Lower lobe of right lung (tissue), 2 donors: ENCODE measurements around the gene CPNE2. TPM values are rescaled to one million over a fixed set of nuclear protein-coding genes. Genes with fewer than 3 reads are reported as not detected.

Experiments used
- ATAC-seq, 2 donors: fragments of 200-7000 bp; cut with Tn5 transposase; one replicate each; pipeline ENCODE4 v1.9.1; 2020 to 2022; ENCODE audit warnings: mild to moderate bottlenecking in 2 of 2, moderate library complexity in 2 of 2
- DNase-seq: peaks from one replicate; pipeline ENCODE4 v3.0.0-alpha.2; 2020
- H3K27ac ChIP-seq: fragments of 200-600 bp; one replicate; pipeline ENCODE4 v1.8.0; 2022
- H3K27me3 ChIP-seq: fragments of 200-600 bp; one replicate; pipeline ENCODE4 v1.8.0; 2022; ENCODE audit warnings: low read depth
- H3K36me3 ChIP-seq: fragments of 200-600 bp; one replicate; pipeline ENCODE4 v1.8.0; 2022; ENCODE audit warnings: mild to moderate bottlenecking
- H3K4me1 ChIP-seq: fragments of 200-600 bp; one replicate; pipeline ENCODE4 v1.8.0; 2022
- H3K4me3 ChIP-seq: fragments of 200-600 bp; one replicate; pipeline ENCODE4 v1.8.0; 2022; ENCODE audit warnings: mild to moderate bottlenecking
- H3K9me3 ChIP-seq: fragments of 200-600 bp; one replicate; pipeline ENCODE4 v1.8.0; 2022
- intact Hi-C: fragments of 100-400 bp; cut with DNase I; formaldehyde crosslinking; loops from one replicate; pipeline ENCODE4 v1.11.0; 2022
- total RNA-seq: library from RNA; stranded (reverse); fragmentation: NEBNext Ultra II Directional; extraction: Animal tissue kit (Norgen Biotek cat#: 25700); gene quantifications from one replicate; pipeline ENCODE4 v1.2.1, GENCODE V29; 2021
- TF ChIP-seq, protein P1 (sequence below): fragments of 200-600 bp; IDR thresholded peaks from one replicate; pipeline ENCODE4 v1.8.0; 2022; ENCODE audit warnings: antibody characterized with exemption, mild to moderate bottlenecking
- donor health status: DM: no; HTN: yes; CAD: no; lungs with severe emphysema.

The CPNE2 gene
- total RNA-seq, 1 donor from 2014 or later, result 55.3 TPM

DNA sequence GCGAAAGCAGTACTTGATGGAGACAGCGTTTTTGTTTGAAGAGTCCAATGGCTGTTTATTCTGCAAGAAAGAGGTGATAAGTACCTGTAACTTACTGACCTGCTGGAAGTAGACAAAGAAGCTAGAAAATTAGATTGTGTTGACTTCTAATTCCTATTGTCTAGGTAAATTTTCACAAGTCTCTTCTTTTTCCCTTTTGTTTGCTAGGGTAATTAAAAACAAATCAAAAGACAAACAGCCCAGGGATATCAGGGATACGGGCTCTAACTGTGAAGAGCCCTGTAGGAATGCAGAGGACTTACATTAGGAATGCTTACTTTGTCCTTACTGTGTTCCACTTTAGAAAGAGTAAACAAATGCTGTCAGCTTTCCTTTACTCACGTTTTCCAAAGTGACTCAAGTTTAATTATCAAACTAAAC is 86.4 kb downstream of the CPNE2 start:
- peak; percentile 59 to 89 for ATAC-seq
- Histone ChIP-seq H3K27ac (peak overlapping the region; percentile 51), H3K27me3 (no peaks in the 10 kb centered on the region), H3K9me3 (no peaks in the 10 kb centered on the region), H3K4me1 (peaks cover 22% of the 10 kb centered on the region), H3K4me3 (no peak overlapping the region), H3K36me3 (no peaks in the 10 kb centered on the region)
- DNase-seq, result no peak
- TF ChIP-seq, protein P1, sequence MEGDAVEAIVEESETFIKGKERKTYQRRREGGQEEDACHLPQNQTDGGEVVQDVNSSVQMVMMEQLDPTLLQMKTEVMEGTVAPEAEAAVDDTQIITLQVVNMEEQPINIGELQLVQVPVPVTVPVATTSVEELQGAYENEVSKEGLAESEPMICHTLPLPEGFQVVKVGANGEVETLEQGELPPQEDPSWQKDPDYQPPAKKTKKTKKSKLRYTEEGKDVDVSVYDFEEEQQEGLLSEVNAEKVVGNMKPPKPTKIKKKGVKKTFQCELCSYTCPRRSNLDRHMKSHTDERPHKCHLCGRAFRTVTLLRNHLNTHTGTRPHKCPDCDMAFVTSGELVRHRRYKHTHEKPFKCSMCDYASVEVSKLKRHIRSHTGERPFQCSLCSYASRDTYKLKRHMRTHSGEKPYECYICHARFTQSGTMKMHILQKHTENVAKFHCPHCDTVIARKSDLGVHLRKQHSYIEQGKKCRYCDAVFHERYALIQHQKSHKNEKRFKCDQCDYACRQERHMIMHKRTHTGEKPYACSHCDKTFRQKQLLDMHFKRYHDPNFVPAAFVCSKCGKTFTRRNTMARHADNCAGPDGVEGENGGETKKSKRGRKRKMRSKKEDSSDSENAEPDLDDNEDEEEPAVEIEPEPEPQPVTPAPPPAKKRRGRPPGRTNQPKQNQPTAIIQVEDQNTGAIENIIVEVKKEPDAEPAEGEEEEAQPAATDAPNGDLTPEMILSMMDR, result no peak
- intact Hi-C loops, result no loop called here

GRCh38 chr16:57179215-57179828 is 86.9 kb downstream of the CPNE2 start:
- Histone ChIP-seq H3K4me1 (peaks cover 24% of the 10 kb centered on the region), H3K9me3 (no peaks in the 10 kb centered on the region), H3K27me3 (no peaks in the 10 kb centered on the region), H3K4me3 (no peak overlapping the region), H3K36me3 (no peaks in the 10 kb centered on the region), H3K27ac (peak overlapping the region; percentile 51)
- TF ChIP-seq, protein P1, result no peak
- no peak for DNase-seq
- intact Hi-C loops, result no loop called here
- no peak for ATAC-seq

- TF ChIP-seq, protein P1, result no peak
- H3K9me3 ChIP-seq, result no peaks in the 10 kb centered on the region
- no peak overlapping the region for H3K27ac ChIP-seq
- no peaks in the 10 kb centered on the region for H3K36me3 ChIP-seq
- H3K4me3 ChIP-seq, result no peak overlapping the region
- DNase-seq, result no peak
- ATAC-seq, result no peak
- peaks cover 28% of the 10 kb centered on the region for H3K4me1 ChIP-seq
- intact Hi-C loops, result no loop called here
- H3K27me3 ChIP-seq, result no peaks in the 10 kb centered on the region
Measured at GRCh38 chr16:57184113-57184512, 91.7 kb downstream of the CPNE2 start.

GRCh38 chr16:57184887-57185445 is 92.6 kb downstream of the CPNE2 start:
- intact Hi-C loops, result no loop called here
- no peaks in the 10 kb centered on the region for H3K9me3 ChIP-seq
- no peaks in the 10 kb centered on the region for H3K27me3 ChIP-seq
- ATAC-seq, result no peak
- peaks cover 24% of the 10 kb centered on the region for H3K4me1 ChIP-seq
- H3K4me3 ChIP-seq, result peak overlapping the region; percentile 93
- TF ChIP-seq, protein P1, result no peak
- no peak for DNase-seq
- no peaks in the 10 kb centered on the region for H3K36me3 ChIP-seq
- H3K27ac ChIP-seq, result peak overlapping the region; percentile 91

DNA sequence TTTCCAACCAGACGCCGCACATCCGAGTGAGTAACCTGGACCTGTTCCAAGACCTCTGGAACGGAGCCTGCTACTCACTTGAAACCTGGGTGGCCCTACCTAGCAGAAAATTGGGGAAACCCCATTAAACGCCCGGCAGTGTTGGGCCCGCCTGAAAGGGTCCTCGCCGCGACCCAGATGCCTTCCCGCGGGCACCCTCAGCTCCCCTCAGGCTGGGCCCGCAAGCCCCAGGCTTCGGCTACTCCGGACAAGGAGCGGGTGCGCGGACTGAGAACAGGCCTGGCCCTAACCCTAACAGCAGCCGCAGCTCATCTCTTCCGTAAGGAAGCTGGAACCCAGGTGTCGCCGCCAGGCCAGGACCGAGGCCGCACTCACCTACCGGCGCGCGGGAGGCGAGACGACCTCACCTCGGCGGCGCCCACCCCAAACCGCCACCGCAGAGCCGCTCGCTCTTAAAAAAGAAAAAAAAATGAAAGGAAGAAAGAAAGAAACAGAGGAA is 93.1 kb downstream of the CPNE2 start:
- TF ChIP-seq, protein P1, result no peak
- peak; percentile 18 to 51 for ATAC-seq
- intact Hi-C loops, result no loop called here
- peak; percentile 69 for DNase-seq
- Histone ChIP-seq H3K27me3 (no peaks in the 10 kb centered on the region), H3K27ac (peak overlapping the region; percentile 91), H3K4me3 (peak overlapping the region; percentile 93), H3K9me3 (no peaks in the 10 kb centered on the region), H3K36me3 (no peaks in the 10 kb centered on the region), H3K4me1 (peaks cover 24% of the 10 kb centered on the region)
